Caco-2 (cell line): ENCODE results near the gene GCLM. TPM values are rescaled to one million over a fixed set of nuclear protein-coding genes. Genes with fewer than 3 reads are reported as not detected.

Source experiments
- BruUV-seq: library from RNA; stranded (reverse); fragments of 400-500 nt; replicated peaks from 2 replicates; lab custom pipeline; 2021; lab: Mats Ljungman, UMichigan
- CTCF ChIA-PET: fragments of 300-600 bp; sonication (Branson Sonifier 250); formaldehyde crosslinking; loops from one replicate; lab custom pipeline; 2022; ENCODE audit warnings: antibody characterized with exemption; lab: Charles Lee
- POLR2A ChIA-PET: fragments of 300-600 bp; sonication (Branson Sonifier 250); formaldehyde crosslinking; loops from one replicate; lab custom pipeline; 2022; ENCODE audit warnings: antibody characterized with exemption; lab: Charles Lee
- DNase-seq, 2 experiments: peaks; one replicate each; pipeline versions ENCODE4 v3.0.0 to v3.0.0-alpha.2; 2020 to 2022
- H3K27me3 ChIP-seq: replicated peaks from 2 replicates; pipeline ENCODE4 v1.6.0; 2011; ENCODE audit warnings: low read length; ENCODE audit not compliant: control insufficient read depth, insufficient read depth
- H3K36me3 ChIP-seq: 2 replicates; pipeline ENCODE4 v1.5.1; 2011; ENCODE audit warnings: low read length; ENCODE audit not compliant: control insufficient read depth, insufficient read depth
- H3K4me1 ChIP-seq: fragments of 250-450 bp; sonication (Bioruptor Pico); 2 replicates; pipeline ENCODE4 v1.5.1; 2020; ENCODE audit warnings: mild to moderate bottlenecking
- H3K4me3 ChIP-seq: 2 replicates; pipeline ENCODE4 v1.5.1; 2011; ENCODE audit warnings: low read depth, mild to moderate bottlenecking, control low read depth, low read length
- H3K9me3 ChIP-seq: fragments of 250-450 bp; sonication (Bioruptor Pico); 2 replicates; pipeline ENCODE4 v1.5.1; 2020; ENCODE audit warnings: mild to moderate bottlenecking, moderate library complexity
- H3K27ac Mint-ChIP-seq: one replicate; pipeline ENCODE4 v1.8.0; 2022; ENCODE audit warnings: mixed read lengths; ENCODE audit not compliant: unreplicated experiment
- H3K27me3 Mint-ChIP-seq: one replicate; pipeline ENCODE4 v1.8.0; 2022; ENCODE audit warnings: mixed read lengths; ENCODE audit not compliant: insufficient read depth, unreplicated experiment
- H3K36me3 Mint-ChIP-seq: one replicate; pipeline ENCODE4 v1.8.0; 2022; ENCODE audit warnings: mild to moderate bottlenecking, mixed read lengths; ENCODE audit not compliant: insufficient read depth, unreplicated experiment
- H3K4me1 Mint-ChIP-seq: one replicate; pipeline ENCODE4 v1.8.0; 2022; ENCODE audit warnings: low read depth, mixed read lengths; ENCODE audit not compliant: unreplicated experiment
- H3K4me3 Mint-ChIP-seq: one replicate; pipeline ENCODE4 v1.8.0; 2022; ENCODE audit warnings: mild to moderate bottlenecking, moderate library complexity, mixed read lengths; ENCODE audit not compliant: unreplicated experiment
- H3K9me3 Mint-ChIP-seq: one replicate; pipeline ENCODE4 v1.8.0; 2022; ENCODE audit warnings: mixed read lengths; ENCODE audit not compliant: unreplicated experiment
- intact Hi-C: fragments of 100-400 bp; cut with micrococcal nuclease; formaldehyde crosslinking; loops from one replicate; pipeline ENCODE4 v1.10.0; 2022; ENCODE audit not compliant: unreplicated experiment
- total RNA-seq: library from RNA; stranded (reverse); gene quantifications from 2 replicates; pipeline ENCODE4 v1.2.3, GENCODE V29; 2022
- TF ChIP-seq, protein P1 (sequence below), 2 experiments: fragments of 200-600 bp in 1 of 2; IDR thresholded peaks; 1 replicate in 1 of 2; 2 replicates in 1 of 2; pipeline versions ENCODE4 v1.5.1 to v1.8.0; 2011 to 2022; ENCODE audit warnings: antibody characterized with exemption in 1 of 2, control low read depth in 1 of 2, inconsistent platforms in 1 of 2, low read depth in 1 of 2, low read length in 1 of 2, mild to moderate bottlenecking in 1 of 2, moderate library complexity in 1 of 2; ENCODE audit not compliant: insufficient read depth in 1 of 2, severe bottlenecking in 1 of 2, unreplicated experiment in 1 of 2

The GCLM gene
- total RNA-seq, 1 experiment from 2014 or later = 11.8 TPM

DNA sequence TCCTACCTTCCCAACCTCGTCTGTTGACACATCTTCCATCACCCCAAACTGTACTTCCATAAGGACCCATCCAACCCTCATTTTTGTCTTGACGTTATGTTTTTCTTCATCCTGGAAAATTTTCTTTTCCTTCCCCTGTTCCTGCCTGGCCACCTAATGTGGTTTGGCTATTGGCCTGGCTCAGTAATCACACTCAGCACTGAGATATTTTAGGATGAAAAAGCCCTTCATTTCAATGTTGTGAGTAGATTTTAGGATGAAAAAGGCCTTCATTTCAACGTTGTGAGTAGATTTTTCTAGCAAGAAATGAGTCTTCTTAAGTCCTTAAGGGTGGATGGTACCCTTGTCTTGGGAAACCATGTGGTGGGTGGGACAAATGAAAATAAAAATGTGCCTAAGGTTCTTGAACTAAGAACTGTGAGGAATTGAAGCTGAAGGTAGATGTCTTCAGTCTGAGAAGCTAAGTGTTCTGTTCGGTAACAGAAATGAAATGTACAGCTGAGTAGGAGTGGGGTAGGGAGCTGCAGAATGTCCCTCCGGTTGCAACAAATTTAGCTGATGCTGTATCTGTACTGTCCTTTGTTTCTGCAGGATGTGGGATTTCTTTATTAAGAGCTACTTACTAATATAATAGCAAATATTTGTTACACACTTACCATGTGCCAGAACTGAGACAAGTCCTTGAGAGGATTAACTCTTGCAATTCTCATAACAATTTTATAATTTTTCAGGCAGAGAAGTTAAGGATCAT lies 66.3 kb downstream of the GCLM start:
- no peaks in the 10 kb centered on the region for H3K9me3 ChIP-seq
- ChIA-PET CTCF (interaction anchor here (0.8 to 2.3 kb wide), 4 partner anchors 22 to 538 kb away, joined by 3 to 29 read pairs (median 14); no protein-coding TSS in a partner anchor), POLR2A (no interaction called here)
- no peaks in the 10 kb centered on the region for H3K9me3 Mint-ChIP-seq
- H3K27me3 ChIP-seq = no peaks in the 10 kb centered on the region
- H3K27ac Mint-ChIP-seq = no peak overlapping the region
- H3K4me3 ChIP-seq = no peak overlapping the region
- no peaks in the 10 kb centered on the region for H3K36me3 ChIP-seq
- no peak overlapping the region for H3K4me3 Mint-ChIP-seq
- no peaks in the 10 kb centered on the region for H3K27me3 Mint-ChIP-seq
- peaks cover 21% of the 10 kb centered on the region for H3K36me3 Mint-ChIP-seq
- intact Hi-C loops = loop anchor here (5.0 to 10.0 kb wide), 2 partner anchors 406 to 538 kb away; no protein-coding TSS in a partner anchor
- no TSS peak for BruUV-seq
- DNase-seq = no peak
- no peaks in the 10 kb centered on the region for H3K4me1 Mint-ChIP-seq
- no peaks in the 10 kb centered on the region; the same call in 1 of the 2 replicates for H3K4me1 ChIP-seq
- TF ChIP-seq, protein P1, sequence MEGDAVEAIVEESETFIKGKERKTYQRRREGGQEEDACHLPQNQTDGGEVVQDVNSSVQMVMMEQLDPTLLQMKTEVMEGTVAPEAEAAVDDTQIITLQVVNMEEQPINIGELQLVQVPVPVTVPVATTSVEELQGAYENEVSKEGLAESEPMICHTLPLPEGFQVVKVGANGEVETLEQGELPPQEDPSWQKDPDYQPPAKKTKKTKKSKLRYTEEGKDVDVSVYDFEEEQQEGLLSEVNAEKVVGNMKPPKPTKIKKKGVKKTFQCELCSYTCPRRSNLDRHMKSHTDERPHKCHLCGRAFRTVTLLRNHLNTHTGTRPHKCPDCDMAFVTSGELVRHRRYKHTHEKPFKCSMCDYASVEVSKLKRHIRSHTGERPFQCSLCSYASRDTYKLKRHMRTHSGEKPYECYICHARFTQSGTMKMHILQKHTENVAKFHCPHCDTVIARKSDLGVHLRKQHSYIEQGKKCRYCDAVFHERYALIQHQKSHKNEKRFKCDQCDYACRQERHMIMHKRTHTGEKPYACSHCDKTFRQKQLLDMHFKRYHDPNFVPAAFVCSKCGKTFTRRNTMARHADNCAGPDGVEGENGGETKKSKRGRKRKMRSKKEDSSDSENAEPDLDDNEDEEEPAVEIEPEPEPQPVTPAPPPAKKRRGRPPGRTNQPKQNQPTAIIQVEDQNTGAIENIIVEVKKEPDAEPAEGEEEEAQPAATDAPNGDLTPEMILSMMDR (IDR thresholded peaks at IDR 0.05; ENCODE audit: insufficient read depth in 1 of 2, low read depth in 1 of 2, low read length in 1 of 2, severe bottlenecking in 1 of 2, unreplicated experiment in 1 of 2) = no peak

GRCh38 chr1:93841771-93842170 lies 67.5 kb downstream of the GCLM start:
- Histone ChIP-seq H3K27me3 (no peaks in the 10 kb centered on the region), H3K36me3 (no peaks in the 10 kb centered on the region), H3K4me1 (no peaks in the 10 kb centered on the region; the same call in 1 of the 2 replicates), H3K9me3 (no peaks in the 10 kb centered on the region), H3K4me3 (no peak overlapping the region)
- H3K4me3 Mint-ChIP-seq = no peak overlapping the region
- POLR2A ChIA-PET = no interaction called here
- no TSS peak for BruUV-seq
- no peaks in the 10 kb centered on the region for H3K4me1 Mint-ChIP-seq
- no peak for DNase-seq
- CTCF ChIA-PET = no interaction called here
- no peak overlapping the region for H3K27ac Mint-ChIP-seq
- H3K36me3 Mint-ChIP-seq = peaks cover 9% of the 10 kb centered on the region
- TF ChIP-seq, protein P1 (IDR thresholded peaks at IDR 0.05; ENCODE audit: insufficient read depth in 1 of 2, low read depth in 1 of 2, low read length in 1 of 2, severe bottlenecking in 1 of 2, unreplicated experiment in 1 of 2) = no peak
- H3K9me3 Mint-ChIP-seq = peaks cover 10% of the 10 kb centered on the region
- no peaks in the 10 kb centered on the region for H3K27me3 Mint-ChIP-seq
- intact Hi-C loops = loop anchor here (5.0 to 10.0 kb wide), 2 partner anchors 404 to 537 kb away; no protein-coding TSS in a partner anchor

- H3K36me3 ChIP-seq = no peaks in the 10 kb centered on the region
These were observed 68.2 kb downstream of the GCLM start for GRCh38 chr1:93840956-93841482.

More at GRCh38 chr1:93840956-93841482, 68.2 kb downstream of the GCLM start:
- Mint-ChIP-seq H3K27ac (no peak overlapping the region), H3K4me3 (no peak overlapping the region), H3K9me3 (peaks cover 18% of the 10 kb centered on the region), H3K4me1 (no peaks in the 10 kb centered on the region), H3K36me3 (peaks cover 3% of the 10 kb centered on the region), H3K27me3 (no peaks in the 10 kb centered on the region)
- no peaks in the 10 kb centered on the region; the same call in 1 of the 2 replicates for H3K4me1 ChIP-seq
- intact Hi-C loops = loop anchor here (5.0 to 10.0 kb wide), 2 partner anchors 404 to 536 kb away; no protein-coding TSS in a partner anchor
- ChIA-PET CTCF (no interaction called here), POLR2A (no interaction called here)
- no TSS peak for BruUV-seq
- TF ChIP-seq, protein P1 (IDR thresholded peaks at IDR 0.05; ENCODE audit: insufficient read depth in 1 of 2, low read depth in 1 of 2, low read length in 1 of 2, severe bottlenecking in 1 of 2, unreplicated experiment in 1 of 2) = no peak
- no peak for DNase-seq
- H3K4me3 ChIP-seq = no peak overlapping the region
- H3K27me3 ChIP-seq = no peaks in the 10 kb centered on the region
- H3K9me3 ChIP-seq = no peaks in the 10 kb centered on the region
